A673 (cell line): ENCODE measurements around the gene SSBP3.

Experiments
- CTCF ChIP-seq: fragments of 300-800, 200-600 bp; sonication (generic); conservative IDR thresholded peaks from 2 replicates; pipeline ENCODE4 v1.5.1; 2017; ENCODE audit warnings: low read depth, mild to moderate bottlenecking, antibody characterized with exemption, low read length, moderate library complexity, mixed read lengths
- EZH2 ChIP-seq: fragments of 200-600 bp; sonication (generic); IDR thresholded peaks from 2 replicates; pipeline ENCODE4 v1.6.1; 2017; ENCODE audit warnings: borderline replicate concordance, low read depth, mild to moderate bottlenecking, mixed read lengths, antibody characterized with exemption, low read length; ENCODE audit not compliant: poor library complexity, severe bottlenecking

GRCh38 chr1:54294887-54295286 is 111.3 kb downstream of the SSBP3 start:
- TF ChIP-seq CTCF (no peak), EZH2 (no peak)
